OCI-LY1 (cell line): Measurements from ENCODE around the gene NKAIN2.
"Not testable (repeated sequence)": the region's sequence is repeated elsewhere in the genome, so short reads cannot be mapped to it uniquely, and the experiment has no call there.

Experiments used
- H2AFZ ChIP-seq: fragments of 200-600 bp; sonication (generic), shearing (Covaris generic); 2 replicates; pipeline ENCODE4 v1.6.0; 2014; ENCODE audit warnings: antibody characterized with exemption, mild to moderate bottlenecking, low read length
- H3F3A ChIP-seq: fragments of 200-600 bp; sonication (generic), shearing (Covaris generic); 2 replicates; pipeline ENCODE4 v1.6.0; 2014; ENCODE audit warnings: mild to moderate bottlenecking, antibody characterized with exemption, low read length, moderate library complexity; ENCODE audit not compliant: insufficient read depth
- H3K27ac ChIP-seq: fragments of 200-600 bp; sonication (generic); 2 replicates; pipeline ENCODE4 v1.5.1; 2014; ENCODE audit warnings: low read length, mixed run types, mild to moderate bottlenecking, low read depth; ENCODE audit not compliant: poor library complexity, severe bottlenecking
- H3K27me3 ChIP-seq: fragments of 200-600 bp; sonication (generic); 2 replicates; pipeline ENCODE4 v1.6.0; 2014; ENCODE audit warnings: antibody characterized with exemption, mild to moderate bottlenecking, low read length, moderate library complexity; ENCODE audit not compliant: insufficient read depth
- H3K36me3 ChIP-seq: fragments of 200-600 bp; sonication (generic); 2 replicates; pipeline ENCODE4 v1.6.1; 2014; ENCODE audit warnings: mild to moderate bottlenecking, antibody characterized with exemption, low read length, moderate library complexity, mixed read lengths; ENCODE audit not compliant: insufficient read depth
- H3K4me1 ChIP-seq: fragments of 200-600 bp; sonication (generic); 2 replicates; pipeline ENCODE4 v1.5.1; 2014; ENCODE audit warnings: mild to moderate bottlenecking, low read length, moderate library complexity; ENCODE audit not compliant: insufficient read depth, severe bottlenecking
- H3K4me2 ChIP-seq: fragments of 200-600 bp; sonication (generic), shearing (Covaris generic); 2 replicates; pipeline ENCODE4 v1.6.1; 2014; ENCODE audit warnings: low read length
- H3K4me3 ChIP-seq: fragments of 200-600 bp; sonication (generic); 2 replicates; pipeline ENCODE4 v1.5.1; 2014; ENCODE audit warnings: low read length, low read depth, mild to moderate bottlenecking, mixed read lengths; ENCODE audit not compliant: poor library complexity, severe bottlenecking
- H3K79me2 ChIP-seq: fragments of 200-600 bp; shearing (Covaris generic); 2 replicates; pipeline ENCODE4 v1.6.1; 2016; ENCODE audit warnings: mixed run types, low read length, mixed read lengths; ENCODE audit not compliant: insufficient read depth
- H3K9ac ChIP-seq: fragments of 200-600 bp; sonication (generic), shearing (Covaris generic); 2 replicates; pipeline ENCODE4 v1.6.1; 2014; ENCODE audit warnings: mild to moderate bottlenecking, low read length, mixed read lengths
- H3K9me2 ChIP-seq: fragments of 200-600 bp; sonication (generic), shearing (Covaris generic); 2 replicates; pipeline ENCODE4 v1.6.1; 2014; ENCODE audit warnings: low read depth, mild to moderate bottlenecking, low read length, mixed read lengths
- H3K9me3 ChIP-seq: fragments of 200-600 bp; shearing (Covaris generic); 2 replicates; pipeline ENCODE4 v1.6.1; 2014; ENCODE audit warnings: low read length, mixed read lengths
- H4K20me1 ChIP-seq: fragments of 200-600 bp; sonication (generic), shearing (Covaris generic); 2 replicates; pipeline ENCODE4 v1.6.0; 2016; ENCODE audit warnings: mild to moderate bottlenecking, low read length; ENCODE audit not compliant: insufficient read depth
- CTCF ChIP-seq: fragments of 200-600 bp; sonication (generic), shearing (Covaris generic); IDR thresholded peaks from 2 replicates; pipeline ENCODE4 v1.5.1; 2017; ENCODE audit warnings: mild to moderate bottlenecking, antibody characterized with exemption, low read length, moderate library complexity, mixed read lengths
- EZH2 ChIP-seq: fragments of 200-600 bp; sonication (generic), shearing (Covaris generic); IDR thresholded peaks from 2 replicates; pipeline ENCODE4 v1.8.0; 2017; ENCODE audit warnings: borderline replicate concordance, mixed run types, mild to moderate bottlenecking, antibody characterized with exemption, low read length, moderate library complexity, mixed read lengths

NKAIN2 gene

GRCh38 chr6:124400261-124400999 lies 596.8 kb downstream of the NKAIN2 start:
- H3K9me3 ChIP-seq, result no peaks in the 10 kb centered on the region
- no peak overlapping the region for H2AFZ ChIP-seq
- H3K27ac ChIP-seq, result no peak overlapping the region
- H4K20me1 ChIP-seq, result no peaks in the 10 kb centered on the region
- TF ChIP-seq CTCF (no peak), EZH2 (no peak)
- no peaks in the 10 kb centered on the region for H3K4me1 ChIP-seq
- no peak overlapping the region for H3K4me2 ChIP-seq
- H3K9me2 ChIP-seq, result no peaks in the 10 kb centered on the region
- H3K9ac ChIP-seq, result no peak overlapping the region
- no peaks in the 10 kb centered on the region for H3K79me2 ChIP-seq
- H3F3A ChIP-seq, result no peaks in the 10 kb centered on the region
- H3K36me3 ChIP-seq, result no peaks in the 10 kb centered on the region
- H3K27me3 ChIP-seq, result no peaks in the 10 kb centered on the region
- H3K4me3 ChIP-seq, result no peak overlapping the region

- H3K9me2 ChIP-seq, H3K27ac ChIP-seq, H3K4me3 ChIP-seq, H2AFZ ChIP-seq, H3K9me3 ChIP-seq, H3F3A ChIP-seq, H3K4me2 ChIP-seq, H3K9ac ChIP-seq, H3K4me1 ChIP-seq, H3K27me3 ChIP-seq, H3K79me2 ChIP-seq, H4K20me1 ChIP-seq, H3K36me3 ChIP-seq: not testable (repeated sequence)
Observed at GRCh38 chr6:124410425-124410824, 606.8 kb downstream of the NKAIN2 start.

GRCh38 chr6:124412657-124413056 lies 609.0 kb downstream of the NKAIN2 start:
- not testable (repeated sequence) for H3K79me2 ChIP-seq, H3K9me3 ChIP-seq, H3K27ac ChIP-seq, H3K4me2 ChIP-seq, H3K27me3 ChIP-seq, H3F3A ChIP-seq, H3K4me3 ChIP-seq, H2AFZ ChIP-seq, H3K36me3 ChIP-seq, H3K4me1 ChIP-seq, H3K9me2 ChIP-seq, H4K20me1 ChIP-seq, H3K9ac ChIP-seq

DNA sequence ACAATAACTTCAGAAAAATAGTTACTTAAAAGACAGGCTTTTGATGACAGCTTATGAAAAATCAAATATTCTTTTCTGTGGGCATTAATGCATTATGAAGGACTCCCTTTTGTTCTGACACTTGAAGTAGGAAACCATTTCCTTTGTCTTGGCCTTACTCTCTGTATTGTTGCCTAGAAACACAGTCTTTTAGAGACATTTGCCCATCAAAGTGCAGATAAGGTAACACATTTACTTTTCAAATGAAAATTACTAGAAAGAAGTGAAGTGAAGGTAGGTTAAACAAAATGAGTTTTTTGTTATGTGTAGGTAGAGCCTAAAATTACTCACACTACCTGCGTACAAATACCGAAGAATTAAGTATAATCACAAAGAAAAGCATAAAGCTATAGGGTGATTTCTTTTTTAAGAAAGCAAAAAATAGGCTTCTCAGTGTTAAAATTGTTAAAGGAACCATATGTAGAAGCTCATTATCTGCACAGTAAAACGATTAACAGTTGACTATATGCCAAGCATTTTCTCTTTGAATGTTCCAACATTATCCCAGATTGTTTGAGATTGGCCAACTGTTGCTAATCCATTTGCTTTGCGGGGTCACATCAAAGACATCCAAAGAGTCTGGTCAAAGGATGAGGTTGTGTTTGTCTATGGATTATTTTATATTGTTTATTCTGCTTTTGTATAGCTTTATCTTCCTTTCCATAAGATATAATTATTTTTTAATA lies 616.6 kb downstream of the NKAIN2 start:
- Histone ChIP-seq H3K27ac (no peak overlapping the region), H3K4me1 (no peaks in the 10 kb centered on the region), H3K79me2 (no peaks in the 10 kb centered on the region), H3K36me3 (no peaks in the 10 kb centered on the region), H3F3A (no peaks in the 10 kb centered on the region), H3K9me3 (no peaks in the 10 kb centered on the region), H3K4me2 (no peak overlapping the region), H2AFZ (no peak overlapping the region), H3K4me3 (no peak overlapping the region), H4K20me1 (no peaks in the 10 kb centered on the region), H3K9ac (no peak overlapping the region), H3K27me3 (no peaks in the 10 kb centered on the region), H3K9me2 (no peaks in the 10 kb centered on the region)
- TF ChIP-seq EZH2, result no peak
- no peak for TF ChIP-seq CTCF
